SIG-M5 treated with dmso at 0.1 percent for 504 hours (cell line): ENCODE data around the gene ARHGEF3.

ENCODE experiments used
- DNase-seq: peaks from one replicate; lab custom pipeline; 2025; ENCODE audit not compliant: unreplicated experiment; lab: John Stamatoyannopoulos, UW

The ARHGEF3 gene

DNA sequence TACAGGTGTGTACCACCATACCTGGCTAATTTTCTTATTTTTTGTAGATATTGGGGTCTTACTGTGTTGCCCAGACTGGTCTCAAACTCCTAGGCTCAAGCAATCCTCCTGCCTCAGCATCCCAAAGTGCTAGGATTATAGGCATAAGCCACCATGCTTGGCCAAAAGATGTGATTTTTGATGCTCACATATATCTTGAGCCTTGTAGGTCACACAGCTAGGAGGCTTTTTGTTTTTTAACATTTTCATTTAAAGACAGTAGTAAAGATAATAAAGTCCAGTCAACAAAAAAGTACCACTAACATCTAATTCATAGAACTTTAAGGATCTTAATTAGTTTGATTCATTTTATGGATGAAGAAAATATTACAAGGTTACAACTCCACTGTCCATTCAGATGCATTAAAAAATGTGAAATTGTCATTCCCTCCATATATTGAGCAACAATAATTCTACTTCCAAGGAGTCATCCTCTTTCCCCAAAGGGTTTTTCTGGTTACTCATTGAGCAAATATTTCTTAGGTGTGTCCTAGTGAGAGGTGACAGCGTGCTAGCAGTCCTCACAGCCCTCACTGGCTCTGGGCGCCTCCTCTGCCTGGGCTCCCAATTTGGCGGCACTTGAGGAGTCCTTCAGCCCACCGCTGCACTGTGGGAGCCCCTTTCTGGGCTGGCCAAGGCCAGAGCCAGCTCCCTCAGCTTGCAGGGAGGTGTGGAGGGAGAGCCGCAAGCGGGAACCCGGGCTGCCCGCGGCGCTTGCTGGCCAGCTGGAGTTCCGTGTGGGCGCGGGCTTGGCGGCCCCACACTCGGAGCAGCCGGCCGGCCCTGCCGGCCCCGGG lies 110.4 kb downstream of the ARHGEF3 start:
- no peak for DNase-seq

DNA sequence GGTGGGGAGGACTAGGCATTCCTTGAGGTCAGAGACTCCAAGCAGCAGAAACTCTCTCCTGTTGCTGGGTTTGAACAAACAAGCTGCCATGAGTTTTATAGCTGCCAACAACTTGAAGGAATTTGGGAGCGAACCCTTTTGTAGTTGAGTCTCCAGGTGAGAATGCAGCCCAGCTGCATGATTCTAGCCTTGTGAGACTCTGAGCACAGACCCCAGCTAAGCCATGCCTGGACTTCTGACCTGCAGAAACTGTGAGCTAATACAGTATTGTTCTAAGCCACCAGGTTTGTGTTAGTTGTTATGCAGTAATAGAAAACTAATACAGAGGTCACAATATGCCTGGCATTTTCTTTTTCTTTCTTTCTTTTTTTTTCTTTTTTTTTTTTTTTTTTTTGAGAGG lies 112.4 kb downstream of the ARHGEF3 start:
- no peak for DNase-seq

DNA sequence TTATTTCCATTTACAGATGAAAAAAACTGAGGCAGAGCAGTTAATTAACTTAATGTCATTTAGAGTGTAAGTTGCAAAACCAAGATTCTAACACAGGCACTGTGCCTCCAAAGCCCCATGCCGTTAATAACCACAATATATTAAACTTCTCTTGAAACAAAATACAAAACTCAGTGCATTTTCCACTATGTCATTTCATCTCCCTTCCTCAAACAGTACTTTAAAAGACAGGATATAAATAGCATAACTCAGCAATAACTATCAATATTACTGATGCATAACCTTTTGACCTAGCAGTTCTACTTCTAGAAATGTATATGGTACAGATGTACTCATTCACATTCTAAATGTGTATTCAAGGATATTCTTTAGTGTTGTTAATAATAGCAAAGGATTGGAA lies 113.6 kb downstream of the ARHGEF3 start:
- no peak for DNase-seq

DNA sequence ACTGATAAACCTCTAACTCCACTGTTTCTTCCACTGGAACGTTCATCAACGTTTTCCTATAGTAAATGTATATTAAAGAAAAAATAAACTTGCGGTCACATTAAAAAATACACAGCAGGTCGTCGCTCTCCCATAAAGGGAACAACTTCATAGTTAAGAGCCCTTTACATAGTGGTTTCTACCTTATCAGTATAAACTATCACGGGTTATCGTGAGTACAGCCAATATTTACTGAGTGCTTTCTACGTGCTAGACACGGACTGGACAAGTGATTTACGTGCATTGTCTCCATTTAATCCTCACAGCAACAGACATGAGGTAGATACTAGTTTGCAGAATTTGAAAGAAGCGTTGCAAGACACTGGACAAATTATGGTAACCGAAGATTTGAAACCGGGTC lies 117.7 kb downstream of the ARHGEF3 start:
- no peak for DNase-seq

DNA sequence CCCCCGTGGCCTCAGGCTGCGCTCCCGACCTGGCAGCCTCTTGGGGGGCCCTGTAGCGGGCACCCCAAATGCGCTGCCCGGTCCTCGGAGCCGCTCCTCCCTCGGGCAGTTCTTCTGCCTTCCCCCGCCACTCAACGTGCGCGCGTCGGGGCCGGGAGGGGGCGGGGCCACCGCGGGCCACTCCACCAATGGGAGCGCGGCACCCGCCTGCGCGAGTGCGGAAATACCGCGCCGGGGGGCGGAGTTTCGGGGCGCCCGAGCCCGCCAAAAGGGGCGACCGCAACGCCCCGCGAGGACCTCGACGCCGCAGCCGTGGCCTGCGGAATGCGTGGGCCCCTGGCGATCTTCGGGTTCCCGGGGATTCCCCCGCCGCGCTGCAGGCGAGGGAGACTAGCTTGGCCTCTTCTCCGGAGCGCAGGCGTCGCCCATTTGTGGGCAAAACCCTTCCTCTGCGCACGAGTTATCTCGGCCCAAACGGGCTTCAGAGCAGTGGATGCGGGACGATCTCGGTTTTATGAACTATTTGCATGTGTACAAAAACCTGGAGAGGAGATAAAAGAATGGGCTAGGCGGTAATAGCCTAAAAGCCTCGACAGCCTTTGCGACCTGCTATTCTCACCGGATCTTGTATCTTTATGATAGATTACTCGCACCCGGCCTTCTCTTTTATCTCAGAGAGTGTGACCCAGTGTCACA lies 118.5 kb downstream of the ARHGEF3 start, which contains the start of gene TASOR:
TSS of gene TASOR (minus strand) at position 144 of the 696 bp plus-strand sequence. CDS start 259 bp downstream, outside the sequence.
- DNase-seq: peak; percentile 71

DNA sequence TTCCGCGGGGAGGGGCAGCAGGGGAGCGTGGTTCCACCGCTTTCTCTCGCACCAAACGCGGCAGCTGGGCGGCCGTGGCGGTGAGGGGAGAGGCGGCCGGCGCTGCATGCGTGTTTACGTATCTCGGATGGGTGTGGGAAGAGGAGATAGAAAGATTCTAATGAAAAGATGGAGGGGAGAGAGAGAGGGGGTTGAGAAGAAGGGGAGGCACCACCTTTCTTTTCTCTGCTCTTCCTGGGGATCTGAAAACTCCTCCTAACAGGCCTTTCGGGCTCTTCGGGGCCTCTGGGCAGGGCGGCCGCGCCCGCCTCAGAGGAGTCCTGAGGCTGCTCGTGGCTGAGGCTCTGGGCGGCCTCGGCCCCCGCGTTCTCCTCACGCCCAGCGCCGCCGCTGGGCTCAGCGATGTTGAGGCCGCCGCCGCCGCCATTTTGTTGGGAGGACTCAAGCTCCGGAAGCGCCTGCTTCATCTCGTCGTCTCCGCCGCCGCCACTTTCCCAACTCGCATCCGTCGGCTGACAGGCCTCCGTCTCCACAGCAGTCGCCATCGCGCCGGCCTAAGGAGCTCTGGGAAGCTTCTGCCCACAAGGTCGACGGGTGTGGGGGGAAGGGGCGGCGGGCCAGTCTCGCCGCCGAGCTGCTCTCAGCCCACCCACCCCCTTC lies 119.2 kb downstream of the ARHGEF3 start:
- peak; percentile 81 for DNase-seq

DNA sequence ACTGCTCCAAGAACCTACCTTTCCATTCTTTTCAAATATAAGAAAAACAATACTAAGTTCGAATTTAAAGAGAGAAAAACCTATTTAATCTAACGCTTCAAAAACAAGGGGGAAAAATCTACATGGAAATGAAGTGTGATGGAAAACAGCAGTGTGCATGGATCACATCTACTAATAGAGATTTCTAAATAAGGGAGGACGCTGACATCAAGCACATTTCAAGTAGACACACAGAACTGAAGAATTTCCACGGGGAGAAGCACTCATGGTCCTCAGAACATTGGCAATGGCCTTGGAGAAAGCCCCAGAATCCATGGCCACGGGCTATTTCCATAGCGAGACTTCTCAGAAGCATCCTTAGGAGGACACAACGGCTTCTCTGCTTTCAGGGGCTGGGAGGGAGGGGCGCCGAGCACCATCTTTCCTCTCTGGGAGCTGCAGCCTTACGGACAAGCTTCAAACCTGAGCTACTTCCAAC lies 119.7 kb downstream of the ARHGEF3 start:
- DNase-seq: no peak

DNA sequence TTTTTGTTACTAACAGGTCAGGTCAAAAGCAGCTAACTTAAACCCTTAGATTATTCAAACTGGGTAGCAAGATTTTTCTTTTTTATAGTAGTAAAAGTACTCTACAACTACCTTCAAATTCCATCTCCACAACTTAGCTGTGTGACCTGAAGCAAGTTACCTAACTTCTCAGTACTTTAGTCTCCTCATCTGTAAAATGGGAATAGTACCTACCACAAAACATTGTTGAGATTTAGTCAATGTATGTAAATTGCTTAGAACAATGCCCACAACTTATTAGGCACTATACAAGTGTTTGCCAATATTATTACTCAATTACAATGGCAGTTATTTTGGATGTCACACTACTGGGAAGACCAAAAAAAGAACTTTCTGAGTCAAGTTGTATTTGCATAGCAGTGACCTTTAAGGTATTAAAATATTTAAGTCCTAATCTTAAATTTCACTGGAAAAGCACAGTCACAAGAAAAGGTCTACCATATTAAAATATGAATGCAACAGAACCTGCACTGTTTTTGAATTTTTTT lies 121.6 kb downstream of the ARHGEF3 start:
- DNase-seq: no peak
